ENCODE measurements around the gene ZNF614. TPM values are rescaled to one million over a fixed set of nuclear protein-coding genes. Genes with fewer than 3 reads are reported as not detected.

ZNF614 gene
- total and polyA plus RNA-seq, 9 of the 15 experiments (the other 6 are each of a cell fraction or from before 2014, with no cell fraction given), result 4.9 to 16.3 (median 11.4) TPM

- TF ChIP-seq THAP12 (CRISPR knock-in tag; IDR thresholded peaks at IDR 0.05) (no peak), PPARD (CRISPR knock-in tag; IDR thresholded peaks at IDR 0.05) (no peak), SIRT6 (IDR thresholded peaks at IDR 0.05; ENCODE audit: low read depth, low read length) (no peak), PHB2 (IDR thresholded peaks at IDR 0.05; ENCODE audit: low read depth) (no peak), ZNF277 (CRISPR knock-in tag; IDR thresholded peaks at IDR 0.05; ENCODE audit: borderline replicate concordance) (no peak), ZNF232 (CRISPR knock-in tag; IDR thresholded peaks at IDR 0.05) (0 out of 2 replicates have a peak, but pooled peaks have one; percentile 11), HDAC3 (IDR thresholded peaks at IDR 0.05; ENCODE audit: borderline replicate concordance, partially characterized antibody) (no peak), DPF2 (IDR thresholded peaks at IDR 0.05) (no peak), BRD9 (IDR thresholded peaks at IDR 0.05; ENCODE audit: low read depth, partially characterized antibody) (no peak), TEAD4 (IDR thresholded peaks at IDR 0.05; ENCODE audit: low read length) (peak; percentile 50; the same call in 1 of the 2 replicates), TEAD4 (CRISPR knock-in tag; IDR thresholded peaks at IDR 0.05; ENCODE audit: borderline replicate concordance) (no peak), CHD1 (IDR thresholded peaks at IDR 0.05; ENCODE audit: low read length) (no peak), GMEB1 (CRISPR knock-in tag; IDR thresholded peaks at IDR 0.05) (no peak), KLF16 (IDR thresholded peaks at IDR 0.05) (peak; percentile 73; the same call in 1 of the 2 replicates), TCF15 (CRISPR knock-in tag; IDR thresholded peaks at IDR 0.05) (no peak), ZNF766 (CRISPR knock-in tag; conservative IDR thresholded peaks at IDR 0.05) (peak; percentile 92), NCOR1 (IDR thresholded peaks at IDR 0.05) (no peak), LCOR (CRISPR knock-in tag; IDR thresholded peaks at IDR 0.05) (peak; percentile 87; the same call in 1 of the 2 replicates), NCOA2 (IDR thresholded peaks at IDR 0.05; ENCODE audit: partially characterized antibody in 2 of 2) (no peak), RBM22 (IDR thresholded peaks at IDR 0.05; ENCODE audit: low read depth, low read length, poor library complexity, severe bottlenecking) (no peak), ZEB2 (IDR thresholded peaks at IDR 0.05) (no peak), MCM7 (IDR thresholded peaks at IDR 0.05) (no peak), TOE1 (IDR thresholded peaks at IDR 0.05; ENCODE audit: borderline replicate concordance) (no peak), TOE1 (CRISPR knock-in tag; IDR thresholded peaks at IDR 0.05; ENCODE audit: borderline replicate concordance, low read depth) (no peak)
Measured at GRCh38 chr19:51986309-51987291, 41.6 kb downstream of the ZNF614 start, which contains the start of gene ZNF350 (continued).

Measured in K562 (cell line).